Measurements from ENCODE around the gene TRIP11.

The TRIP11 gene

GRCh38 chr14:91996948-91997371 lies 42.9 kb downstream of the TRIP11 start:
- H3K4me3 ChIP-seq (replicated peaks in 1 of 2; ENCODE audit: low read depth in 2 of 2, low read length in 2 of 2): no peak overlapping the region
- DNase-seq (ENCODE audit: low read depth in 2 of 2): peak; percentile 80 to 86
- TF ChIP-seq CTCF (IDR thresholded peaks at IDR 0.05; ENCODE audit: low read depth, low read length): peak; percentile 64

- peak in 1 of 2 donors; percentile 43 for DNase-seq (ENCODE audit: low read depth in 2 of 2)
- TF ChIP-seq CTCF (IDR thresholded peaks at IDR 0.05; ENCODE audit: low read depth, low read length): no peak
- no peak overlapping the region for H3K4me3 ChIP-seq (replicated peaks in 1 of 2; ENCODE audit: low read depth in 2 of 2, low read length in 2 of 2)
Observed at GRCh38 chr14:91987192-91987591, 52.7 kb downstream of the TRIP11 start.

DNA sequence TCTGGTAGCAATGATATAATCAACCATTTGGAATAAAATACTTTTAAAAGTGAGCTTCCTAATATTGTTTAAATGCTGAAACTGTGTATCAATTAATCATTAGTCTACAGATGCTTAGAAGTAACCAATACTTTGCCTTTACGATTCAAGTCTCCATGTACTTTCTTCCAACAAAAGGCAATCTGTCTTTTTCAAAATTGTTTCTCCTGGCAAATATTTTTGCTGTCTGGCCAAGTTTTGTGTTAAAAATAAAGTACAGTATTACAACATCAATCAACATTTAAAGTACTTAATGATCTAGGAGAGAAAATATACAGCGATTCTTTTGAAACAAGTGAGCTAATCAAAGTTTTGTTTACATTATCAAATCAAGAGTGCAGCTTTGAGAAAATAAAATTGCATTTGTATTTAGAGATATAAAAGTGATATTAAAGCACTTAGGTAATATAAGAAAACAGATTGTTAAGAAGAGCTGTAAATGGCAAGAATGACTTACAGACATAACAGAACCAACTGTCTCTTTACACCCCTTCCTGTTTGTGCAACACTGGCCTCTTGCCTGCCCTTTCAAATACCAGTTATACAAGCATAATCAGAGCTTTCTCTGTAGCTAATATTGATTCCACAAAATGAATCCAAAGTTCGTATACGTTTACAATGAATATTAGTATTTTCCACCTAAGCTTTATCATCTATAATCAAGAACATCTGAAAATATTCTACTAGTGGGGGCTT lies 54.2 kb downstream of the TRIP11 start:
- H3K4me3 ChIP-seq (replicated peaks in 1 of 2; ENCODE audit: low read depth in 2 of 2, low read length in 2 of 2): no peak overlapping the region
- TF ChIP-seq CTCF (IDR thresholded peaks at IDR 0.05; ENCODE audit: low read depth, low read length): no peak
- DNase-seq (ENCODE audit: low read depth in 2 of 2): peak; percentile 58 to 71

DNA sequence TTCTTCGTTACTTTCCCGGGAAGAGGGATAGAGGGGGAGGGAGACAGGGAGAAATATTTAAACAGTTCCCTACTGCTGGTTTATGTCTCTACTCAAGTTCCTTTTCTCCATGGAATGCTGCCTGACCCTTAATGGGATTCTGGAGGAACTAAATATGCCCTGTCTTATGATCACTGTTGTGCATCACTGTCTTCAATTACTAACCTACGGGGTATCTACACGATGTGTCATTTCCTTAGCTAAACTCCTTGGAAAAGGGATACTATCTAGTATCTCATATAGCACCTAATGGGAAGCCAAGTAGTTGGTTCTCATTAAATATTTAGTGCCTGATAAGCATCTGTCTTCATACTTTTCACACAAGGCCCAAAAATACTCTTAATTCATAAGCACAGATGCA lies 54.9 kb downstream of the TRIP11 start:
- H3K4me3 ChIP-seq (replicated peaks in 1 of 2; ENCODE audit: low read depth in 2 of 2, low read length in 2 of 2): no peak overlapping the region
- peak; percentile 43 to 62 for DNase-seq (ENCODE audit: low read depth in 2 of 2)
- TF ChIP-seq CTCF (IDR thresholded peaks at IDR 0.05; ENCODE audit: low read depth, low read length): no peak

GRCh38 chr14:91983588-91983987 lies 56.3 kb downstream of the TRIP11 start:
- H3K4me3 ChIP-seq (replicated peaks in 1 of 2; ENCODE audit: low read depth in 2 of 2, low read length in 2 of 2): no peak overlapping the region
- TF ChIP-seq CTCF (IDR thresholded peaks at IDR 0.05; ENCODE audit: low read depth, low read length): no peak
- DNase-seq (ENCODE audit: low read depth in 2 of 2): peak in 1 of 2 donors; percentile 72

DNA sequence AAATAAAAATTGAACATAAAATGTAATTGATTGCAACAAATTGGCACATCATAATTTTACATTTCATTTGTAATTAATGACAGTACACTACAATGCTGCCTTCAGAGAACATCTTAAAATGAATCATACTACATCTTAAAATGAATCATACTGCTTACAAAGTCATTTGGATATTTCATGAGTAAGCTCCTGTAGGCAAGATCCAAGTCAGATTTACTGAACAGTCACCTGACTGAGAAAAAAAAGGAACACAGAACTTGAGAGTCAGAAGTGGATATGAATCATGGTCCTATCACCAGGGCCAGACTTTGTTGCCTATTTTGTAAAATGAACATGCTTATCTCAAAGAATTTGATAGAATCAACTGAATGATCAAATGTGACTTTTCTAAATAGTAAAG lies 59.7 kb downstream of the TRIP11 start:
- no peak overlapping the region for H3K4me3 ChIP-seq (replicated peaks in 1 of 2; ENCODE audit: low read depth in 2 of 2, low read length in 2 of 2)
- DNase-seq (ENCODE audit: low read depth in 2 of 2): peak; percentile 82 to 97
- no peak for TF ChIP-seq CTCF (IDR thresholded peaks at IDR 0.05; ENCODE audit: low read depth, low read length)

DNA sequence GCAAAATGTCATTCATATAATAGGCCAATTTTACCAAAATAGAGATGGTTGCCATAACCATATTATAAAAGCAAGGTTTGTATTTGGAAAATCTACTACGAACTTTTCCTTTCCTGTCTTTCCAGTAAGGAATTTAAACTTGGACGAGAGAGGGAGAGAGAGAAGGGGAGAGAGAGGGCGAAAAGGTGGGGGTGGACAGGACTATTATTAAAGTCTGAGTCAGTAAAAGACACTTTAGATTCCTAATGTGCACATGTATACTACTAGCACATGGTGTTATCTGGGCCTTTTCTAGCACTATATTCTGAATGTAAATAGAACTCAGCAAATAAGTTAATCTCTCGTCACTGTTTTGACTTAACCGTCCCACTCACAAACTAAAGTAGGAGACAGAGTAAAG lies 62.0 kb downstream of the TRIP11 start:
- H3K4me3 ChIP-seq (replicated peaks in 1 of 2; ENCODE audit: low read depth in 2 of 2, low read length in 2 of 2): no peak overlapping the region
- DNase-seq (ENCODE audit: low read depth in 2 of 2): no peak
- no peak for TF ChIP-seq CTCF (IDR thresholded peaks at IDR 0.05; ENCODE audit: low read depth, low read length)
